Fibroblast of lung (primary cell): ENCODE results near the gene MPP3. TPM values are rescaled to one million over a fixed set of nuclear protein-coding genes. Genes with fewer than 3 reads are reported as not detected.
"Not testable (repeated sequence)": the region's sequence is repeated elsewhere in the genome, so short reads cannot be mapped to it uniquely, and the experiment has no call there.

Experiments
- DNase-seq, 2 donors: peaks; one replicate each; pipeline versions ENCODE4 v3.0.0 to v3.0.0-alpha.2; 2010; ENCODE audit warnings: low read depth in 2 of 2
- H2AFZ ChIP-seq: 2 replicates; pipeline ENCODE4 v1.5.1; 2012; ENCODE audit warnings: low read length, control low read depth, inconsistent platforms
- H3K27ac ChIP-seq: 2 replicates; pipeline ENCODE4 v1.5.1; 2011; ENCODE audit warnings: low read length, control low read depth; ENCODE audit not compliant: insufficient read depth
- H3K27me3 ChIP-seq: 2 replicates; pipeline ENCODE4 v1.5.1; 2011; ENCODE audit warnings: mild to moderate bottlenecking, low read length; ENCODE audit not compliant: control insufficient read depth, insufficient read depth
- H3K36me3 ChIP-seq: 2 replicates; pipeline ENCODE4 v1.5.1; 2011; ENCODE audit warnings: low read length; ENCODE audit not compliant: control insufficient read depth, insufficient read depth
- H3K4me1 ChIP-seq: 2 replicates; pipeline ENCODE4 v1.5.1; 2011; ENCODE audit warnings: low read length; ENCODE audit not compliant: control insufficient read depth, insufficient read depth; ENCODE audit errors: extremely low read depth
- H3K4me2 ChIP-seq: 2 replicates; pipeline ENCODE4 v1.5.1; 2011; ENCODE audit warnings: low read length, control low read depth; ENCODE audit not compliant: insufficient read depth; ENCODE audit errors: extremely low read depth
- H3K4me3 ChIP-seq, 4 experiments: fragments of 200-600 bp in 1 of 4; sonication (generic) in 1 of 4; replicated peaks in 1 of 4; 2 replicates each; pipeline ENCODE4 v1.5.1; 2011 to 2016; ENCODE audit warnings: low read length in 4 of 4, low read depth in 3 of 4, mild to moderate bottlenecking in 3 of 4, control low read depth in 2 of 4, inconsistent platforms in 1 of 4, mixed read lengths in 1 of 4; ENCODE audit not compliant: insufficient read depth in 1 of 4; ENCODE audit errors: control extremely low read depth in 1 of 4
- H3K79me2 ChIP-seq: 2 replicates; pipeline ENCODE4 v1.5.1; 2012; ENCODE audit warnings: mild to moderate bottlenecking, low read length, inconsistent platforms; ENCODE audit not compliant: control insufficient read depth, insufficient read depth
- H3K9ac ChIP-seq: 2 replicates; pipeline ENCODE4 v1.5.1; 2011; ENCODE audit warnings: mild to moderate bottlenecking, low read length, control low read depth; ENCODE audit not compliant: insufficient read depth
- H3K9me3 ChIP-seq: 2 replicates; pipeline ENCODE4 v1.5.1; 2012; ENCODE audit warnings: low read depth, low read length; ENCODE audit not compliant: control insufficient read depth, insufficient read depth
- H4K20me1 ChIP-seq: 2 replicates; pipeline ENCODE4 v1.5.1; 2011; ENCODE audit warnings: low read length; ENCODE audit not compliant: control insufficient read depth, insufficient read depth; ENCODE audit errors: extremely low read depth
- EZH2 ChIP-seq: IDR thresholded peaks from 2 replicates; pipeline ENCODE4 v1.5.1; 2012; ENCODE audit warnings: low read length, control low read depth, mild to moderate bottlenecking; ENCODE audit errors: missing control alignments
- polyA plus RNA-seq, 2 donors: library from polyadenylated mRNA; depleted of rRNA in 1 of 2; stranded (reverse) in 1 of 2; unstranded in 1 of 2; fragments of >200 nt; gene quantifications; 2 replicates each; pipeline ENCODE4 v1.2.1, GENCODE V29; 2011 to 2012; ENCODE audit warnings: missing spikeins in 1 of 2
- total RNA-seq: library from RNA; depleted of rRNA; stranded (reverse); fragments of >200 nt; gene quantifications from 2 replicates; pipeline ENCODE4 v1.2.1, GENCODE V29; 2014
- TF ChIP-seq, protein P1 (sequence below), 2 donors: IDR thresholded peaks in 1 of 2; conservative IDR thresholded peaks in 1 of 2; 1 replicate in 1 of 2; 2 replicates in 1 of 2; pipeline ENCODE4 v1.5.1; 2011 to 2012; ENCODE audit warnings: low read length in 2 of 2, control low read depth in 1 of 2, inconsistent platforms in 1 of 2, low read depth in 1 of 2, mild to moderate bottlenecking in 1 of 2

Gene MPP3
- total and polyA plus RNA-seq, 2 donors (not counting 1 experiment from before 2014, with no cell fraction given) = 4.6 to 6.9 TPM

GRCh38 chr17:43801844-43802243 lies 31.1 kb downstream of the MPP3 start:
- DNase-seq = no peak
- no peak for TF ChIP-seq EZH2
- TF ChIP-seq, protein P1, sequence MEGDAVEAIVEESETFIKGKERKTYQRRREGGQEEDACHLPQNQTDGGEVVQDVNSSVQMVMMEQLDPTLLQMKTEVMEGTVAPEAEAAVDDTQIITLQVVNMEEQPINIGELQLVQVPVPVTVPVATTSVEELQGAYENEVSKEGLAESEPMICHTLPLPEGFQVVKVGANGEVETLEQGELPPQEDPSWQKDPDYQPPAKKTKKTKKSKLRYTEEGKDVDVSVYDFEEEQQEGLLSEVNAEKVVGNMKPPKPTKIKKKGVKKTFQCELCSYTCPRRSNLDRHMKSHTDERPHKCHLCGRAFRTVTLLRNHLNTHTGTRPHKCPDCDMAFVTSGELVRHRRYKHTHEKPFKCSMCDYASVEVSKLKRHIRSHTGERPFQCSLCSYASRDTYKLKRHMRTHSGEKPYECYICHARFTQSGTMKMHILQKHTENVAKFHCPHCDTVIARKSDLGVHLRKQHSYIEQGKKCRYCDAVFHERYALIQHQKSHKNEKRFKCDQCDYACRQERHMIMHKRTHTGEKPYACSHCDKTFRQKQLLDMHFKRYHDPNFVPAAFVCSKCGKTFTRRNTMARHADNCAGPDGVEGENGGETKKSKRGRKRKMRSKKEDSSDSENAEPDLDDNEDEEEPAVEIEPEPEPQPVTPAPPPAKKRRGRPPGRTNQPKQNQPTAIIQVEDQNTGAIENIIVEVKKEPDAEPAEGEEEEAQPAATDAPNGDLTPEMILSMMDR (conservative IDR thresholded peaks at IDR 0.05 in 1 of 2, IDR thresholded peaks at IDR 0.05 in 1 of 2; ENCODE audit: low read depth in 1 of 2, low read length in 2 of 2) = no peak

GRCh38 chr17:43800736-43801135 lies 32.2 kb downstream of the MPP3 start:
- Histone ChIP-seq H3K27me3 (no peaks in the 10 kb centered on the region), H3K4me1 (peaks cover 2% of the 10 kb centered on the region), H4K20me1 (no peaks in the 10 kb centered on the region), H3K4me3 (no peak overlapping the region), H3K79me2 (no peaks in the 10 kb centered on the region), H2AFZ (no peak overlapping the region), H3K36me3 (peaks cover 2% of the 10 kb centered on the region), H3K27ac (no peak overlapping the region), H3K9me3 (no peaks in the 10 kb centered on the region), H3K9ac (no peak overlapping the region), H3K4me2 (no peak overlapping the region)
- DNase-seq = no peak
- no peak for TF ChIP-seq EZH2
- TF ChIP-seq, protein P1 (conservative IDR thresholded peaks at IDR 0.05 in 1 of 2, IDR thresholded peaks at IDR 0.05 in 1 of 2; ENCODE audit: low read depth in 1 of 2, low read length in 2 of 2) = no peak

More at GRCh38 chr17:43801844-43802243, 31.1 kb downstream of the MPP3 start:
- Histone ChIP-seq H3K27me3 (no peaks in the 10 kb centered on the region), H3K4me3 (no peak overlapping the region), H3K9me3 (no peaks in the 10 kb centered on the region), H2AFZ (no peak overlapping the region), H3K79me2 (no peaks in the 10 kb centered on the region), H3K36me3 (peaks cover 2% of the 10 kb centered on the region), H3K4me1 (peaks cover 2% of the 10 kb centered on the region), H3K27ac (no peak overlapping the region), H4K20me1 (no peaks in the 10 kb centered on the region), H3K4me2 (no peak overlapping the region), H3K9ac (no peak overlapping the region)

DNA sequence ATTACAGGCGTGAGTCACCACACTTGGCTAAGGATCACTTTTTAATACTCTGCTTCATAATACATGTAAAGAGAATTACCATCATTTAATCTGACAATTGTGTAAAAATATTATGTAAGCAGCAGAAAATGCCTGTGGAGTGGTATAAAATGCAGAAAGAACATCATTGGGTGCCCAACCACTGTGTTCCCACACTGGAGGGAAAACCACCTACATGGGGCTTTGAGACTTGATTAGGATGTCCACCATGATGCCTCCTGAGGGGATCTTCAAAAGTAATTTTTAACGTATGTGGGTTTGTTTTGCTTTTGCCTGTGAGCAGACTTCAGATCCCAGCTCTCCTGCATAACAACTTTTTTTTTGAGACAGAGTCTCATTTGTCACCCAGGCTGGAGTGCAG lies 33.9 kb downstream of the MPP3 start:
- Histone ChIP-seq H3K4me1 (peaks cover 2% of the 10 kb centered on the region), H3K79me2 (no peaks in the 10 kb centered on the region), H3K9me3 (no peaks in the 10 kb centered on the region), H3K4me3 (no peak overlapping the region), H3K27me3 (no peaks in the 10 kb centered on the region), H2AFZ (no peak overlapping the region), H3K4me2 (no peak overlapping the region), H3K36me3 (peaks cover 2% of the 10 kb centered on the region), H3K27ac (no peak overlapping the region), H4K20me1 (no peaks in the 10 kb centered on the region), H3K9ac (no peak overlapping the region)
- TF ChIP-seq EZH2 = no peak
- no peak for DNase-seq

- not testable (repeated sequence) for H2AFZ ChIP-seq, H3K27me3 ChIP-seq, H3K9ac ChIP-seq, H3K9me3 ChIP-seq, H4K20me1 ChIP-seq, H3K4me2 ChIP-seq, DNase-seq, H3K4me1 ChIP-seq, H3K4me3 ChIP-seq, H3K79me2 ChIP-seq, H3K27ac ChIP-seq, H3K36me3 ChIP-seq
Observed at GRCh38 chr17:43798024-43798423, 34.9 kb downstream of the MPP3 start.

GRCh38 chr17:43792668-43793067 lies 40.3 kb downstream of the MPP3 start:
- not testable (repeated sequence) for H3K9ac ChIP-seq, H3K27me3 ChIP-seq, H3K36me3 ChIP-seq, H4K20me1 ChIP-seq, H3K9me3 ChIP-seq, H3K4me2 ChIP-seq, H3K79me2 ChIP-seq, H3K4me1 ChIP-seq, DNase-seq, H2AFZ ChIP-seq, H3K4me3 ChIP-seq, H3K27ac ChIP-seq
